DND-41 (cell line): ENCODE data around the gene IGLON5.

ENCODE experiments used
- ATAC-seq: fragments of 200-7000 bp; cut with Tn5 transposase; 3 replicates; pipeline ENCODE4 v1.9.1; 2021; ENCODE audit warnings: low read depth; ENCODE audit not compliant: insufficient read depth
- DNase-seq: peaks from one replicate; pipeline ENCODE4 v3.0.0-alpha.2; 2020
- H2AFZ ChIP-seq: 2 replicates; pipeline ENCODE4 v1.6.0; 2012; ENCODE audit warnings: low read depth, low read length
- H3K27ac ChIP-seq: 2 replicates; pipeline ENCODE4 v1.5.1; 2012; ENCODE audit warnings: low read length, inconsistent platforms
- H3K27me3 ChIP-seq: fragments of 200-600 bp; sonication (generic); 2 replicates; pipeline ENCODE4 v1.6.0; 2012; ENCODE audit warnings: low read length, mild to moderate bottlenecking, inconsistent platforms; ENCODE audit not compliant: insufficient read depth, poor library complexity
- H3K36me3 ChIP-seq: 2 replicates; pipeline ENCODE4 v1.5.1; 2012; ENCODE audit warnings: low read length, inconsistent platforms; ENCODE audit not compliant: insufficient read depth
- H3K4me1 ChIP-seq: 2 replicates; pipeline ENCODE4 v1.5.1; 2012; ENCODE audit warnings: mild to moderate bottlenecking, low read length; ENCODE audit not compliant: insufficient read depth
- H3K4me2 ChIP-seq: 2 replicates; pipeline ENCODE4 v1.6.0; 2012; ENCODE audit warnings: mild to moderate bottlenecking, moderate library complexity, low read length, inconsistent platforms; ENCODE audit not compliant: insufficient read depth
- H3K4me3 ChIP-seq, 2 experiments: fragments of 200-600 bp in 1 of 2; shearing (Covaris generic) in 1 of 2; 2 replicates each; pipeline ENCODE4 v1.5.1; 2012 to 2016; ENCODE audit warnings: inconsistent platforms in 2 of 2, low read length in 2 of 2, mild to moderate bottlenecking in 2 of 2, low read depth in 1 of 2, moderate library complexity in 1 of 2
- H3K79me2 ChIP-seq: 2 replicates; pipeline ENCODE4 v1.6.0; 2012; ENCODE audit warnings: low read length, inconsistent platforms; ENCODE audit not compliant: insufficient read depth
- H3K9ac ChIP-seq: 2 replicates; pipeline ENCODE4 v1.6.0; 2012; ENCODE audit warnings: low read depth, mild to moderate bottlenecking, inconsistent platforms, low read length, moderate library complexity
- H3K9me3 ChIP-seq: 2 replicates; pipeline ENCODE4 v1.5.1; 2012; ENCODE audit warnings: low read length, moderate library complexity, mild to moderate bottlenecking, inconsistent platforms; ENCODE audit not compliant: insufficient read depth, severe bottlenecking
- H4K20me1 ChIP-seq: 2 replicates; pipeline ENCODE4 v1.6.0; 2012; ENCODE audit warnings: low read length; ENCODE audit not compliant: insufficient read depth
- CTCF ChIP-seq: IDR thresholded peaks from 2 replicates; pipeline ENCODE4 v1.5.1; 2012; ENCODE audit warnings: borderline replicate concordance, low read length, moderate library complexity, mild to moderate bottlenecking; ENCODE audit not compliant: poor library complexity, severe bottlenecking; ENCODE audit errors: extremely low read depth
- EZH2 ChIP-seq: IDR thresholded peaks from 3 replicates; pipeline ENCODE4 v1.6.1; 2012; ENCODE audit warnings: borderline replicate concordance, low read depth, mild to moderate bottlenecking, moderate library complexity, low read length, inconsistent platforms; ENCODE audit not compliant: severe bottlenecking

Gene IGLON5

GRCh38 chr19:51365211-51365964 is 53.9 kb downstream of the IGLON5 start:
- peaks cover 46% of the 10 kb centered on the region for H3K4me1 ChIP-seq
- peak overlapping the region; percentile 92 for H3K27ac ChIP-seq
- DNase-seq (peak; percentile 31), ATAC-seq (no peak)
- peak overlapping the region; percentile 83 for H3K9ac ChIP-seq
- peak overlapping the region; percentile 88 for H3K4me2 ChIP-seq
- H3K9me3 ChIP-seq = no peaks in the 10 kb centered on the region
- peak overlapping the region; percentile 93 for H2AFZ ChIP-seq
- H3K27me3 ChIP-seq = no peaks in the 10 kb centered on the region
- peaks cover 4% of the 10 kb centered on the region; the same call in 1 of the 2 replicates for H3K36me3 ChIP-seq
- H4K20me1 ChIP-seq = peaks cover 11% of the 10 kb centered on the region
- H3K4me3 ChIP-seq = peak overlapping the region; percentile 71 to 88; a peak in 3 of 4 replicates
- peaks cover 42% of the 10 kb centered on the region for H3K79me2 ChIP-seq
- TF ChIP-seq EZH2 (no peak), CTCF (peak; percentile 23)

GRCh38 chr19:51365965-51366388 is 54.5 kb downstream of the IGLON5 start, which contains the start of gene ETFB:
Gene ETFB (minus strand): TSS chr19:51366388. CDS start chr19:51366326, 62 bp downstream.
- Histone ChIP-seq H4K20me1 (peaks cover 11% of the 10 kb centered on the region), H3K4me2 (peak within 1 kb of the TSS; percentile 88), H3K79me2 (peaks cover 42% of the 10 kb centered on the region), H3K27me3 (no peaks in the 10 kb centered on the region), H3K27ac (peak within 1 kb of the TSS; percentile 97), H3K4me3 (peak within 1 kb of the TSS; percentile 71 to 88), H3K9ac (peak within 1 kb of the TSS; percentile 83), H3K9me3 (no peaks in the 10 kb centered on the region), H3K36me3 (peaks cover 4% of the 10 kb centered on the region; the same call in 1 of the 2 replicates), H3K4me1 (peaks cover 52% of the 10 kb centered on the region), H2AFZ (peak within 1 kb of the TSS; percentile 93)
- no peak for TF ChIP-seq CTCF
- TF ChIP-seq EZH2 = no peak
- ATAC-seq = peak; percentile 6; the same call in 2 of the 3 replicates
- no peak for DNase-seq

GRCh38 chr19:51366389-51367254 is 55.2 kb downstream of the IGLON5 start:
- peak overlapping the region; percentile 83 for H3K9ac ChIP-seq
- peak overlapping the region; percentile 93 for H2AFZ ChIP-seq
- H3K9me3 ChIP-seq = no peaks in the 10 kb centered on the region
- H3K4me2 ChIP-seq = peak overlapping the region; percentile 88
- peak; percentile 79 for ATAC-seq
- H3K36me3 ChIP-seq = peaks cover 4% of the 10 kb centered on the region; the same call in 1 of the 2 replicates
- peak; percentile 98 for DNase-seq
- peak overlapping the region; percentile 97 for H3K27ac ChIP-seq
- H3K4me1 ChIP-seq = peaks cover 58% of the 10 kb centered on the region
- peaks cover 11% of the 10 kb centered on the region for H4K20me1 ChIP-seq
- TF ChIP-seq CTCF = no peak
- no peak for TF ChIP-seq EZH2
- H3K27me3 ChIP-seq = no peaks in the 10 kb centered on the region
- H3K79me2 ChIP-seq = peaks cover 42% of the 10 kb centered on the region
- H3K4me3 ChIP-seq = peak overlapping the region; percentile 71 to 88
